DMS 273 (cell line): ENCODE measurements around the gene SNUPN.

Experiments
- DNase-seq: peaks from one replicate; lab custom pipeline; 2025; ENCODE audit not compliant: unreplicated experiment; lab: John Stamatoyannopoulos, UW

Gene SNUPN

DNA sequence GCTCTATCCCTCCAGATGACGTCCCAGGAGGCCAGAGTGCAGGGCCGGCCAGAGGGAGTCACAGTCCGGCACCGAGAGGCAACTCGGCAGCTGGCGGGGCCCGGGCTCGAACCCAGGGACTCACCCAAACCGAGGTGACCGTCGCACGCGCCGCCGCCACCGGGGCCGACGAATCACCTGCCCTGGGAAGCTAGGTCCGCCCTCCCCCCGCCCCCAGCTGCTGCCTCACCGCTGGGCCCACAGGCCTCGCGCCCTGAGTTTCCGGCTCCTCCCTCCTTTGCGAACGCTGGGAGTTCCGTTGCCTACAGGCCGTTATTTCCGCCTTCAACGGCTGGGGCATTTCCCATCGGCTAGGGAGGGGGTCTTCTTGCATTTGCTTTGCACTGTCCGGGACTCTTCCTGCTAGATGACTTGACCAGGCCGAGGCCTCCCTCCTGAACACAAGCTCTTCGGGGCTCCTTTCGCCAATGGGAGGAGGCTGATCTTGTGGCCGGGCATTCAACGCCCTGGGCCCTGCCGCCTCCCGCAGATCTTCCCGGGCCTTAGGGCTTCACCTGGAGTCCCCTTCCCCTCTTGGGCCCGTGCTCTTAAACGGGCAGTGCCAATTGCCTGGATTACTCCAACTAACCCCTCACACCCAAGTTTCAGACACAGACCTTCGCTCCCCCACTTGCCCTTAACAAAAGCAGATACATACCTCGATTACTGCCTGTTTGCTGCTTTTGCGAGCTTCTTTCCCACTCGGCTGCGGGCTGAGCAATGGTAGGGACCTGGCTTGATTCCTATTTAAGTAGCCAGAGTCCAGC, at the start of gene SNUPN:
TSS of gene SNUPN (minus strand) at position 184 of the 806 bp plus-strand sequence. CDS start 4,674 bp downstream, outside the sequence.
- peak; percentile 94 for DNase-seq

DNA sequence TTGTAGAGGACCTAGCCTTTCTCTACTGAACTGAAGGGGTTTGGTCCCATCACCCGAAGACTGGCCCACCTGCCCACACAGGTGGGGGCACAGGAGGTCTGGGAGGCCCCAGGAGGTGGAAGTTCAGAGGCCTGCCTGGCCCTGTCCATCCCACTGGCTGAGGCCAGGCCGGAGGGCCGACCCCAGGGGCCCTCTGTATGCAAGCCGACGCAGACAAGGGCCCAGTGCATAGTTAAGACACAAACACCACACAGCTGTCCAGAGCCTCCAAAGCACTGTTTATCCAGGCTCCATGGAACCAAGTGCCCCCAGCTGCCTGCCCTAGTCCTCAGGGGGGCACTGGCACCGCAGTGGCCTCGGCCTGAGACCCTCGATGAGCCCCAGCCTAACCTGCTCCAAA, 48.8 kb upstream of the SNUPN start:
- no peak for DNase-seq

DNA sequence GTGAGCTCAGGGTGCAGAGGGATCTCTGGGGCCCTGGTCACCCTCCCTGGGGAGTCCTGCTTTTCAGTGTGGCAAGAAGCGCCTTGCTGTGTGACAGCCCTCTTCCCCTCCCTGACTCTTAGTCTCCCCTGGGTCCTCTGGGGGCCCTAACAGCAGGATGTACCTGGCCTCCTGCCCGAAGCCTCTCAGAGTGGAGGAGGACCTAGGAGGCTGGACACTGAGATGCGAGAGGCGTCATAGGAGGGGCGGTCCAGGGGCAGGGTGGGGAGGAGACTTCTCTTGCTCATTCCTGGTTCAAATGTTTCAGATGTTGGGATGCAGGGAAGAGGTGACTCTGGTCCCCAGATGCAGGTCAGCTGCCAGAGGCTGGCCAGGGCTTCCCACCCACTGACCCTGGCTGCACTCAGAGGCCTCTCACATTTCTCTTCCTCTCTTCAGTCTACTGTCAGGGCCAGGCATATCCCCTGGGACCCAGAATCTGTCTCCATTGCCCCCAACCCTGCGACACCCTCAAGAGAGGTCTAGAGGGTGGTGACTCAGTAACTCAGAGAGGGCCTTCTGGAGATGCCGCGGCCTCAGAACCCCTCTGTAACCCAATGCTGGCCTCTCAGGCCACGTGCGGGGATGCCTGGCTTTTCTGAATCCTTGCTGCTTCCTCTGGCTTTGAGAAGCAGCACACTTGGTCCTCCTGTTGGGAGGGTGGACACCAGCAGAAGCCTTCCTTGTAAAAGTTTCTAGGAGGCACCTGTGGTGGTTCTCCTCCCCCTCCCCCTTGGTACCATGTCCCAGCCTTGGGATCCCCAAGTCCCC, 48.1 kb upstream of the SNUPN start:
- peak; percentile 35 for DNase-seq

DNA sequence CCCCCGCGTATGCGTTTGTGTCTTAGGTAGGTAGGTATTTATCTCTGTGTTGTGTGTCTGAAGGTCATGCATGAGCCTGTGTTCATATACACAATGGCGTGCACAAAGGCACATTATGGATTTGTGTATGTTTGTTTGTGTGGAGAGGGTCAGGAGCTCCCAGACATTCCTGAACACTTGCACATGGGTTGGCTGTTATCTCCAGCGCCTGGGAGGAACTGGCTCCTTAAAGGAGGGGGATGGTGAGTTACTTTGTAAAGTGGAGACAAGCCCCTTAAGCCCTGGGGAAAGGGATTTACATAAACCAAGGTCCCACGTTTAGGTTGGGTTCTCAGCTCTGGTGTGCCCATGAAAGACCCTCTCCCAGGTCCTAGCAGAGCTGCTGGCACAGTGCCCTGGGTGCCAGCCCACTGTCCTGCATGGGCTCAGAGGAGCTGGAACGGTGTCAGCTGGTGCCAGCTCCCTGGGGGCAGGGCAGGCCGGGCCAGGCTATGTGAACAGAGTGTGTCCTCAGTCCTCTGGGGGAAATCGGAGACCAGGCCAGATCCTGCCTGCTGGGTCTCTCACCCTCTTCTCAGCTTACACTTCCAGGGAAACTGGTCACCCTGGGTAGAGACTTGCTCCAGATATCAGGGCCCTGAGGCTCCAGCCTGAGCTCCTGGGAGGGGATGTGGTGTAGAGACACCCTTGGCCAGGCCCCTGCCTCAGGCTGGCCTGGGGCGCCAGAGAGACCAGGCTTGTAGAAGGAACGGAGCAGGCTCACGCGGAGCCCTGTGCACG, 47.3 kb upstream of the SNUPN start:
- DNase-seq: peak; percentile 35

DNA sequence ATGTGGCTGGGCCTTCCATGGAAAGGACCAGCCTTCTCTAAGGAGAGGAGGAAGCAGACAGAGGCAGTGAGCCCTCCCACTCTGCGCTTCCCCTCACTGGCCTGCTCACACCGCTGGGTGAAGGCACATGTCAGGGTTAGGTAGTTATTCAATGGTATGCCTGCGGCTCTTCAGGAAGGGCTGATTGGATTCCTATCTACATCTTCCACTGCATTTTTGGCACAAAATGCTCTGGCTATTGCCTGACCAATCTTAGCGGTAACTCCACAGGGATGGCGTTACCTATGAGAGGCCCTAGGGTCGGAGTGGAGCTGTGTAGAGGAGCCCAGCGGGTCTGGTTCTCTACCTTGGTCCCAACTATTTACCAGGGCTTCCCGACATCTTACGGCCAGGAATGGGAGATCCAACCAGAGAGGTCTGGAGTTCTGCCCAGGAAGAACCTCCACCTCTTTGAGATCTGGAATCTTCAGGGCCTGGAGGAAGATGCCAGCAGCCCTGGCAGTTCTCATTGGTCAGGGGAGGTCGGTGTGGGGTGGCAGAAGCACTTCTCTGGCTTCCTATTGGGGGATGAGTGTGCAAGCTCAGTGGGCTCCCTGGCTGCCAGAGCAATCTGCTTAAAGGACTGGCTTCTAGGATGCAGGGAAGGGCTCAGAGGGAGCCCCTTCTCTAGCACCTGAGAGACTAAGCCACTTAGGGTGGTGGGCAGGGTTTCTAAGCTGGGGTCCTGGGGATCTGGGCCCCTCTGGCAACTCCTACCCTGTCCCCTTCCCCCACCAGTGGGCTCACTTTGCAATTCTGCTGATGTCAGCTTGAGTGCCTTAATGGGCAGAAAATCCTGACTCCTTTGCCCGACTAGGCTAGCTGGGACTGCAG, 46.4 kb upstream of the SNUPN start:
- peak; percentile 18 for DNase-seq

DNA sequence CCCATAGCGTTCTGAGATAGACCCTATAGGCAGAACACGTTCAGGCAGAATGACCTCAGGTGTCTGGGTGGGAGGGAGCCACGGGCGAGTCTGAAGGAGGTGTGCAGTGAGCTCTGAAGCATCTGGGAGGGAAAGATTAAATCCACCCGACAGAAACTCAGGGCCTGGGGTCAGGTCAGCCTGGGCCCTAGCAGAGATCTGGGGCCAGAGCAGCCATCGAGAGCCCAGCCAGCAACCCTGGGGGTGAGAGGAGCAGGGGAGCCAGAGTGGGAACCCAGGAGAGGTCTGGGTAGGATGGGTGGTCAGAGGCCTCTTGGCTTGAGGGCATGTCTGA, 44.3 kb upstream of the SNUPN start:
- DNase-seq: no peak

DNA sequence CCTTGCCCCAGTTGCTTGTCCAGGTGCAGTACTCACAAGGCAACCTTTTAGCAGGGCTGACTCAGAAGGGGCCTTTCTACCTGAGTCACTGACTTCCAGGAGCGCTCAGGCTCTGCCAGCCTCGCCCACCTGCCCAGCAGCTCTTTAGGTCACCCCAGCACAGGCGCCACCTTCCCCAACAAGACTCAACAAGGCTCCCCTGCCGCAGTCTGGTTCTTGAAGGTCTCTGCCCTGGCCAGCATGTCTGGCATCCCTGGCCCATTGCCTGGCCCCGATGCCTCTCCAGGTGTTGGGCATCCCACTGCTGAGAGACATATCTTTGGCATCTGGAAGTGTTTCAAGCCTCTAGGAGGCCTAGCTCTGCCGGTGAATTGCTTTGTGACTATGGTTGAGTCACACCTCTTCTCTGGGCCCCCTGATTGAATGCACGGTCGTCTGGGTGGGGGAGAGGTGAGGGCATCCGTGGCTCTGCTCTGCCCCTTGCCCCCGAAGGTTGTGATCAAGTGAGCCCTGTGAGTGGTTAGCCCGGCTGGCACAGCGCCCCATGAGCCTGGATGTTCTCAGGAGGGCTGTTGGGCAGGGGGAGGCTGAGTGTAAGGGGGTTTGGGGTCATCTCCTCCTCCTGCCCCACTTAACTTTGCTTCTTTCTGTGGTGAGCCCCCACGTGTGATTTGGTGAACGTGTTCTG, 43.8 kb upstream of the SNUPN start:
- no peak for DNase-seq

DNA sequence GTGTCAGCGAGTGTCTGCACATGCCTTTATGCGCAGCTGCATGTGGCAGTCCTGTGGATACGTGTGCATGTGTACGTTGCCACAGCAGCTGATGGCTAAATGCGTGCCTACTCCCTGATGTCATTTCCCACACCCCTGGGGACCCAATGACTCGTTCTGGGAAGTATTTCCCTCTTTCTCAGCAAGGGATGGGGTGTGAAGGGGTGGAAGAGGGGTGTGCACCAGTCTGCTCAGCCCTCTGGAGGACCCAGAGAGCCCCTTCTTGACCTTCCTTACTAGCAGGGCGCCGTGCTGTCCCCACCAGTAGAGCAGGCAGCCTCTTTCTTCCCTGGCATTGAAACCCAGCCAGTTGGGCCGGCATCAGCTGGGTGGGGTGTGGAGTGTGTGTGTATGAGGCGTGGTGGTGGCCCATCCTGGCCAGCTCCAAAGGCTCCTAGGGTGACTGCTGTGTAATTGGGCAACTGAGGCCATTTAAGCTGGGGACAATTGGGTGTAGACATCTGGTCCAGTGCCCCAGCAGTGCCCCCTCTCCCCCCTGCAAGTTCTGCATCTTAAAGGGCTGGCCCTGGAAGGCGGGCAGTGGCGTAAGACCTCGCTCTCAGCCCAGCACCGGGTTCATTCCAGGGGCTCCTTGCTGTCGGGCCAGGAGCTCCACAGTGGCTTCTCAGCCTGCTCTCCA, 41.4 kb upstream of the SNUPN start:
- DNase-seq: peak; percentile 40

DNA sequence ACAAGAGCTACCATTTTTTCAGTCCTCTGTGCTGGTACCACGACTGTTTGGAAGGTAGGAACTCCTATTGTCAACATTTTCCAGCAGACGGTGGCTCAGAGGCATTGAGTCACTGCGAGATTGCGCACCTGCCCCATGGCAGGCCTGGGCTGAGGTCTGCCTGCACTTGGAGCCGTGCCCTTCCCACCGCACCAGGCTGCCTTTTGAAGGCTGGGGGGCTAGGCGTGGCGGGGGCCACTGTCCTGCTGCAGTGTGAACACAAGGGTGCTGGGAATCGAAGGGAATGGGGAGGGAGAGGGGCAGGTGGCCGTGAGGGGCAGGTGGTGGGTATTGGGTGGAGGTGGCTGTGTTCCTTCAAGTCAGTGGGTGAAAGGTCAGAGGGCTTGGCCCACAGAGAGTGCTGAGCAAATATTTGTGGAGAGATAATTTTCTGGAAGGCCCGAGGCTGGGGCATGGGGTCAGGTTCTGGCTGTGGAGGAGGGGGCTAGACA, 38.5 kb upstream of the SNUPN start:
- no peak for DNase-seq

DNA sequence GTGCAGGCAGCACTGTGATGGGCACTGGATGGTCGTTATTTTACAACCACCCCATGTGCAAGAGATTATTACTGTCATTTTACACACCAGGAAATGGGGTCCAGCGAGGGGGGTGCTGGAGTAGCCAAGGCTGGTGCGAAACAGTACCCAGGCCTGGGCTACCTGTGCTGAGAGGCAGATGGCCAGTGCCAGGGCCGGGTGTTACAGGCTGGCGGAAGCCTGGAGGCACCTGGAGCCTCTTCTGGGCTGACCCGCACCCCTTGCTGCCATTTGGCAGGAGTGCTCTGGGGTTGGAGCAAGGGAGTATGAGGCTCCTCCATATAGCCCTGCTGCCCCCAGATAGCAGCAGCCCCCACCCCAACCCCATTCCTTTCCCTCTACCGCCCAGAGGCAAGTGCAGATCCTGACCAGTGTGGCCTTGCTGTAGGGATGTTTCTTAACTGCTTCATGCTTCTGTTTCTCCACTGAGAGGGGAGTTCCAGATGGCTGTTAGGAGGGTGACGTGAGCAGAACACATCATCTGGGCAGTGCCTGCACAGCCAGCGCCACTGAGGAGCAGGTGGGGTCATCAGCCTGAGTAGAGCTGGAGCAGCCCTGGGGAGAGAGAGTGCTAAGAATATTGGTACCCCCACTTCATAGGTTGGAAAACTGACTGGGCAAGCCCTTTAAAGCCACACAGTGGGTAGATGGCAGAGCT, 37.4 kb upstream of the SNUPN start:
- peak; percentile 58 for DNase-seq

DNA sequence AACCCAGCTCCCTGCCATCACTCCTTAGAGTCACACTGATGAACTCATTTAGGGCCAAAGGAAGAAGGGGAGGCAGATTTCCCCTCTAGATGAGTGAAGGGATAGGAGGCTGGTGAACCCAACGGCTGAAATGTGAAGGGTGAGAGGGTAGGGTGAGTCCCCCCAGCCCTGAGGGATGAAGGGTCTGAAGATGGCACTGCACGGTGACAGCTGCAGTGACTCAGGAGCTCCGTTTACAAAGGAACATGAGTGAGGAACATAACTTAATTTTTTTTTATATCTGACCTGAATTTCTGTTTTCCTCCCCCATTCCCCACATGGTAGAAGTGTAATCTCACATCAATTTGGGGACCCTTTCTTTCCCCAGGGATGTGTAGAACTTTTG, 36.2 kb upstream of the SNUPN start:
- no peak for DNase-seq

DNA sequence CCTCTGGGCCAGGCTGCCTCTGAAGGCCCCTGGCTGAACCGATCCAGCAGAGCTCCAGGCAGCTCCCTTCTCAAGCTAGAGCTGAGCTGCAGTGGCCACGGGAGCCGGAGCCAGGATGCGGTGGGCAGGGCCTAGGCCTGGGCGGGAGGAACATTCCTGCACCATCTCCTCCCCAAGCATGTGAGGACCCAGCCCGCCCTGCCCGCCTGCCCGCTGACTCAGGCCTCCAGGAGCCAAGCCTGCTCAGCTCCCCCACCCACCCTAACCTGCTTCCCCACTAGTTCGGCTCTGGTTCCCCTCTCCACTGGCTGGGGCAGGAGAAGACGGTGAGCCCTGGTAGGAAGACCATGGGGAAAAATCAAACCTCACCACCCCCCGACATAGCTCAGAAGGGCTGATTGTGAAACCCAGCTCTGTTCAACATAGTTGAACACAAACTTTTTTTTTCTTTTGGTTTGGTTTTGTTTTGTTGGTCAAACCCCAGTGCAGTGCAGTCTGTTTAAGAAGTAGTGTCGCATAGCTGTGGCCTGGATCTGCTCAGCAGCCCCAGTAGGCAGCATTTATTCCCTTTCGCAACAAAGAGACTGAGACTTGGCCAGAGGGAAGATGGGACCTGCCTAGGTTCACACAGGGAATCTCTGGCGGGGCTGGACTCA, 35.7 kb upstream of the SNUPN start:
- DNase-seq: peak; percentile 48

DNA sequence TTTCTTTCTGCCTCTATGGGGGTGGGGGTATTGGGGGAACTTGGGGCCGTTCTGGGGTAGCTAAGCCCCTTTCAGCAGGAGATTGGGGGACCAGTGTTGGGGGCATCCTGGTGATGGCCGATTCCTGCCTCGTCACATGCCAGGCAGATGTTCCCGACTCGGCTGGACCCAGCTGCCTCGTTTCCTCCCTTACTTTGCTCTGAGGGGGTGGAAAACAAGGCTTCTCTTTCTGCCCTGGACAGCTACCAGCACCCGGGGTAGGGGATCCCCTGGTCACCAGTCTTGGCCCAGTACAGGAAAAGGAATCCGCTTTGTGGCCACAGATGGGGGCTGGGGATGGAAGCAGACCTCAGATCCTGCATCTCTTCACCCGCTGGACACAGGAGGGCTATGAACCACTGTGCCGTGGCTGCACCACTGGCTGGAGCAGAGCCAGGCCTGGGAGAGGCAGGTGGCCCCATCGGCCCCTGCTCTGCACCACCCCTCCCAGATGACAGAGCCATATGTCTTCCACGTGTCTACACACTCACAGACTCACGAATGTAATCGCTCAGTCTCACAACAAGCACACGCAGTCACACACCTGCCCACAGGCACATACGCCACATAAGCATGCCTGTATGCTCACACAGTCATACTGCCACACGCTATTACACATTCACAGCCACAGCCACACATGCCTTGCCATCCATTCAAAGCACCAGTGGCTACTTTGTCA, 34.6 kb upstream of the SNUPN start:
- DNase-seq: peak; percentile 87

DNA sequence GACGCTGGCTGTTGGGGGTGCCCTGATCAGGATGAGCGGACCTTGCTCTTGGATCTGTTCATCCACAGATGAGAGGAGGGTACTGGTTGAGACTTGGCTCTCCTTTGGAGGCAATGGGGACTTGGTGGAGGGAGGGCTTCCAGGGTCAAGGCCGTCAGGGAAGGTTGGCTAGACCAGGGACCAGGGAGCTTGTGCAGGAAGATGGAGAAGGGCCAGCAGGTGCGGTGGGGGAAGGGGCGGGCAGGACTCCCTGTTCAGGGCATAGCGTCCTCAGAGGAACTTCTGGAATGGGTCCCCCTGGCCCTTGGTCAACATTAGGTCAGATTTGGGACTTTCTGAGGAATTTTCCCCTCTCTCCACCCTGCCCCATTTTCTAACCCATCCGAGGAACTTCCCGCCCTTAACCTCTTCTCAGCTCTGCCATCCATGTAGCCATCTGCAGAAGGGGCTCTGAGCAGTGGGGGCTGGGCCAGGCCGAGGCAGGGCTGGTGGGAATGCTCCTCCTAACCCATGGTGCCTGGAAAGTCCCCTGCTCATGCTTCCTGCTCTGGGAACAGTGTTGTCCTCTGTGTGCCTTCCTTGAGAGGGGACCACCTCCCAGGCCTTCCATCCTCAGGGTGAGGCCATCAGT, 33.7 kb upstream of the SNUPN start:
- no peak for DNase-seq

DNA sequence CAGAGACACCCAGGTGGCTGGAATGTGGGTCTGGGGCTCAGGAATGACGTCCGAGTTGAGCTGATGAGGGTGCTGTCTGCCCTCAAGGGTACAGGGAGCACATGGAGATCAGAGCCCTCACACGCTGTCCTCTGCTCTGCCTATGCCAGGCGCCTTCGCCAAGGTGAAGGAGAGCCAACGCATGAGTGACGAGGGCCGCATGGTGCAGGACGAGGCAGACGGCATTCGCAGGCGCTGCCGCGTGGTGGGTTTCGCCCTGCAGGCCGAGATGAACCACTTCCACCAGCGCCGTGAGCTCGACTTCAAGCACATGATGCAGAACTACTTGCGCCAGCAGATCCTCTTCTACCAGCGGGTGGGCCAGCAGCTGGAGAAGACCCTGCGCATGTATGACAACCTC, 31.3 kb upstream of the SNUPN start:
- DNase-seq: no peak

DNA sequence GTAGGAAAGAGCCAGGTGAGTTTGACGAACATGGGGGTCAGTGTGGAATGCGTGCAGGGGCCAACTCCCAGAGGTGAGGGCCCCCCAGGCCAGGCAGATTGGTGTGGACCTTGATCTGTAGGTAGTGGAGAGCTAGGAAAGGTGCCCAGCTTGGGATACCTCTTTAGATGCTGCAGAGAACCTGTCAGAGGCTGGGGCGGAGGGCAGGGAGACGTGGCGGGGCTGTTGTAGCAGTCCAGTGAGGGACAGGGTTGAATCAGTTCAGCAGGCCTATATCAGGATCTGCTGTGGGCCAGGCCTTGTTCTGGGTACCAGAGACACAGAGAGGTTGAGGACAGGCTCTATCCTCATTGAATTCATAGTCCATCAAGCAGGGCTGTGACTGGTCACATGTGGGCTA, 30.8 kb upstream of the SNUPN start:
- DNase-seq: no peak

DNA sequence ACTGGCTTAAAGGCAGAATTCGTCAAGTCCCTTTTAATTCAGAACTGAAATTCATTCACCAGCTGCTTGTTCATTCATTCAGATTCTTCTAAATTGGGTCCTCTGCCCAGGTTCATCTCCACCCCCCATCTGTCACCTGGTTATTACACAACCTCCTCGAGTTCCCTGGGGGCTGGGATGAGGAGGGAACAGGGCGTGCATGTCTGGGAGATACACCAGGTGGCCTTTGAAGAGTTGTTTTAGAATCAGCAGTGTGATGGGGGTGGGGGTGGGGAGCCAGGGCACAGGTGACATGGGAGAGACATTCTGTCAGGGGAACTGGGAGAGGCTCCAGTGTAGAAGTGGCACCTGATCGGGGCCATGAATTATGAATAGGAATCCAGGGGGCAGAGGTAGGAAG, 30.4 kb upstream of the SNUPN start:
- DNase-seq: peak; percentile 49
